Calu3 (cell line): ENCODE measurements around the gene SIGLEC9. TPM values are rescaled to one million over a fixed set of nuclear protein-coding genes. Genes with fewer than 3 reads are reported as not detected.

Source experiments
- BruUV-seq: library from RNA; stranded (reverse); fragments of 400-500 nt; replicated peaks from 2 replicates; lab custom pipeline; 2021; lab: Mats Ljungman, UMichigan
- CTCF ChIA-PET: fragments of 300-600 bp; sonication (Branson Sonifier 250); formaldehyde crosslinking; loops from one replicate; lab custom pipeline; 2022; ENCODE audit warnings: antibody characterized with exemption; lab: Charles Lee
- DNase-seq: peaks from one replicate; pipeline ENCODE4 v3.0.0; 2022
- H3K27ac Mint-ChIP-seq: one replicate; pipeline ENCODE4 v1.8.0; 2022; ENCODE audit warnings: mixed read lengths; ENCODE audit not compliant: unreplicated experiment
- H3K27me3 Mint-ChIP-seq: one replicate; pipeline ENCODE4 v1.8.0; 2022; ENCODE audit warnings: mixed read lengths; ENCODE audit not compliant: unreplicated experiment
- H3K36me3 Mint-ChIP-seq: one replicate; pipeline ENCODE4 v1.8.0; 2022; ENCODE audit warnings: mild to moderate bottlenecking, moderate library complexity, mixed read lengths; ENCODE audit not compliant: insufficient read depth, unreplicated experiment
- H3K4me1 Mint-ChIP-seq: one replicate; pipeline ENCODE4 v1.8.0; 2022; ENCODE audit warnings: mild to moderate bottlenecking, low read depth, mixed read lengths; ENCODE audit not compliant: unreplicated experiment
- H3K4me3 Mint-ChIP-seq: one replicate; pipeline ENCODE4 v1.8.0; 2022; ENCODE audit warnings: mild to moderate bottlenecking, low read depth, moderate library complexity, mixed read lengths; ENCODE audit not compliant: unreplicated experiment
- H3K9me3 Mint-ChIP-seq: one replicate; pipeline ENCODE4 v1.8.0; 2022; ENCODE audit warnings: low read depth, mixed read lengths; ENCODE audit not compliant: unreplicated experiment
- intact Hi-C: fragments of 100-400 bp; cut with micrococcal nuclease; formaldehyde crosslinking; loops from one replicate; pipeline ENCODE4 v1.10.0; 2022; ENCODE audit not compliant: unreplicated experiment
- total RNA-seq: library from RNA; stranded (reverse); gene quantifications from 2 replicates; pipeline ENCODE4 v1.2.3, GENCODE V29; 2022
- TF ChIP-seq, protein P1 (sequence below): fragments of 200-600 bp; IDR thresholded peaks from one replicate; pipeline ENCODE4 v1.8.0; 2022; ENCODE audit warnings: antibody characterized with exemption; ENCODE audit not compliant: unreplicated experiment

The SIGLEC9 gene
- total RNA-seq, 1 experiment from 2014 or later = not detected

DNA sequence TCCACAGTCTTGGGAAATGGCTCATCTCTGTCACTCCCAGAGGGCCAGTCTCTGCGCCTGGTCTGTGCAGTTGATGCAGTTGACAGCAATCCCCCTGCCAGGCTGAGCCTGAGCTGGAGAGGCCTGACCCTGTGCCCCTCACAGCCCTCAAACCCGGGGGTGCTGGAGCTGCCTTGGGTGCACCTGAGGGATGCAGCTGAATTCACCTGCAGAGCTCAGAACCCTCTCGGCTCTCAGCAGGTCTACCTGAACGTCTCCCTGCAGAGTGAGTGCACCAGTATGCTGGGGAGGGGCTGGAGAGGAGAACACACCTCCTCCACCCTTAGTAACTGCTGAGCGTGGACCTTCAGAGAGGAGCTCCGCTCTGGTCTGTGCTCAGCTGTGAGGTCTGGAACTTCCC, 2.3 kb downstream of the SIGLEC9 start:
- DNase-seq = no peak
- CTCF ChIA-PET = no interaction called here
- Mint-ChIP-seq H3K4me1 (peaks cover 8% of the 10 kb centered on the region), H3K9me3 (no peaks in the 10 kb centered on the region), H3K27ac (no peak overlapping the region), H3K4me3 (no peak overlapping the region), H3K36me3 (no peaks in the 10 kb centered on the region), H3K27me3 (no peaks in the 10 kb centered on the region)
- BruUV-seq = no TSS peak
- TF ChIP-seq, protein P1, sequence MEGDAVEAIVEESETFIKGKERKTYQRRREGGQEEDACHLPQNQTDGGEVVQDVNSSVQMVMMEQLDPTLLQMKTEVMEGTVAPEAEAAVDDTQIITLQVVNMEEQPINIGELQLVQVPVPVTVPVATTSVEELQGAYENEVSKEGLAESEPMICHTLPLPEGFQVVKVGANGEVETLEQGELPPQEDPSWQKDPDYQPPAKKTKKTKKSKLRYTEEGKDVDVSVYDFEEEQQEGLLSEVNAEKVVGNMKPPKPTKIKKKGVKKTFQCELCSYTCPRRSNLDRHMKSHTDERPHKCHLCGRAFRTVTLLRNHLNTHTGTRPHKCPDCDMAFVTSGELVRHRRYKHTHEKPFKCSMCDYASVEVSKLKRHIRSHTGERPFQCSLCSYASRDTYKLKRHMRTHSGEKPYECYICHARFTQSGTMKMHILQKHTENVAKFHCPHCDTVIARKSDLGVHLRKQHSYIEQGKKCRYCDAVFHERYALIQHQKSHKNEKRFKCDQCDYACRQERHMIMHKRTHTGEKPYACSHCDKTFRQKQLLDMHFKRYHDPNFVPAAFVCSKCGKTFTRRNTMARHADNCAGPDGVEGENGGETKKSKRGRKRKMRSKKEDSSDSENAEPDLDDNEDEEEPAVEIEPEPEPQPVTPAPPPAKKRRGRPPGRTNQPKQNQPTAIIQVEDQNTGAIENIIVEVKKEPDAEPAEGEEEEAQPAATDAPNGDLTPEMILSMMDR = no peak
- intact Hi-C loops = no loop called here

GRCh38 chr19:51127755-51128154, 3.0 kb downstream of the SIGLEC9 start:
- CTCF ChIA-PET = no interaction called here
- DNase-seq = no peak

GRCh38 chr19:51128227-51128626, 3.5 kb downstream of the SIGLEC9 start:
- Mint-ChIP-seq H3K4me1 (peaks cover 8% of the 10 kb centered on the region), H3K36me3 (no peaks in the 10 kb centered on the region), H3K4me3 (no peak overlapping the region), H3K9me3 (no peaks in the 10 kb centered on the region), H3K27me3 (no peaks in the 10 kb centered on the region), H3K27ac (no peak overlapping the region)
- intact Hi-C loops = no loop called here
- TF ChIP-seq, protein P1 = no peak
- BruUV-seq = no TSS peak
- DNase-seq = no peak
- CTCF ChIA-PET = no interaction called here

More at GRCh38 chr19:51127755-51128154, 3.0 kb downstream of the SIGLEC9 start:
- TF ChIP-seq, protein P1 = no peak
- no peaks in the 10 kb centered on the region for H3K36me3 Mint-ChIP-seq
- intact Hi-C loops = no loop called here
- H3K9me3 Mint-ChIP-seq = no peaks in the 10 kb centered on the region
- H3K27me3 Mint-ChIP-seq = no peaks in the 10 kb centered on the region
- H3K27ac Mint-ChIP-seq = no peak overlapping the region
- BruUV-seq = no TSS peak
- peaks cover 8% of the 10 kb centered on the region for H3K4me1 Mint-ChIP-seq
- H3K4me3 Mint-ChIP-seq = no peak overlapping the region

DNA sequence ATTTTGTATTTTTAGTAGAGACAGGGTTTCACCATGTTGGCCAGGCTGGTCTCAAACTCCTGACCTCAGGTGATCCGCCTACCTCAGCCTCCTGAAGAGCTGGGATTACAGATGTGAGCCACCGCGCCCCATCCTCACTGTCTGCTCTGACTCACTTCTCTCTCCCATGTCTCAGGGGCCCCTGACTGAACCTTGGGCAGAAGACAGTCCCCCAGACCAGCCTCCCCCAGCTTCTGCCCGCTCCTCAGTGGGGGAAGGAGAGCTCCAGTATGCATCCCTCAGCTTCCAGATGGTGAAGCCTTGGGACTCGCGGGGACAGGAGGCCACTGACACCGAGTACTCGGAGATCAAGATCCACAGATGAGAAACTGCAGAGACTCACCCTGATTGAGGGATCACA, 5.0 kb downstream of the SIGLEC9 start:
- TF ChIP-seq, protein P1 = no peak
- Mint-ChIP-seq H3K27ac (no peak overlapping the region), H3K27me3 (peaks cover 10% of the 10 kb centered on the region), H3K9me3 (peaks cover 2% of the 10 kb centered on the region), H3K4me3 (no peak overlapping the region), H3K4me1 (peaks cover 8% of the 10 kb centered on the region), H3K36me3 (no peaks in the 10 kb centered on the region)
- no peak for DNase-seq
- BruUV-seq = no TSS peak
- CTCF ChIA-PET = interaction anchor here (0.7 kb wide), 2 partner anchors 28 to 350 kb away, joined by 3 read pairs; no protein-coding TSS in a partner anchor
- intact Hi-C loops = no loop called here
